Esophagus squamous epithelium (tissue), 5 donors: Measurements from ENCODE around the gene MTA1. TPM values are rescaled to one million over a fixed set of nuclear protein-coding genes. Genes with fewer than 3 reads are reported as not detected.

ENCODE experiments used
- DNase-seq: peaks from one replicate; lab custom pipeline; 2025; lab: John Stamatoyannopoulos, UW
- H3K27ac ChIP-seq, 4 donors: fragments of 200-600 bp; sonication (generic); one replicate each; pipeline ENCODE4 v1.5.1; 2016 to 2019; ENCODE audit warnings: mild to moderate bottlenecking in 1 of 4
- H3K27me3 ChIP-seq, 4 donors: fragments of 200-600 bp; sonication (generic); 1 replicate in 3 of 4; 2 replicates in 1 of 4; pipeline versions ENCODE4 v1.5.1 to v1.6.0; 2017 to 2021; ENCODE audit warnings: antibody characterized with exemption in 1 of 4
- H3K36me3 ChIP-seq, 3 donors: fragments of 200-600 bp; sonication (generic); one replicate each; pipeline ENCODE4 v1.5.1; 2016 to 2019
- H3K4me1 ChIP-seq, 3 donors: fragments of 200-600 bp; sonication (generic); one replicate each; pipeline ENCODE4 v1.5.1; 2017 to 2019
- H3K4me3 ChIP-seq, 4 donors: fragments of 200-600 bp; sonication (generic); 1 replicate in 3 of 4; 2 replicates in 1 of 4; pipeline ENCODE4 v1.5.1; 2016 to 2019; ENCODE audit warnings: mild to moderate bottlenecking in 2 of 4, moderate library complexity in 1 of 4
- H3K9me3 ChIP-seq, 3 donors: fragments of 200-600 bp; sonication (generic); one replicate each; pipeline ENCODE4 v1.5.1; 2016 to 2019
- CTCF ChIP-seq, 6 experiments: fragments of 450-650 bp in 4 of 6; fragments of 200-600 bp in 2 of 6; sonication (generic) in 2 of 6; IDR thresholded peaks; one replicate each; pipeline ENCODE4 v1.5.1; 2016 to 2019; ENCODE audit warnings: antibody characterized with exemption in 6 of 6, mild to moderate bottlenecking in 4 of 6, moderate library complexity in 4 of 6
- POLR2A ChIP-seq, 4 donors: fragments of 450-650 bp; IDR thresholded peaks; one replicate each; pipeline ENCODE4 v1.6.1; 2017; ENCODE audit warnings: antibody characterized with exemption in 4 of 4, mild to moderate bottlenecking in 4 of 4, moderate library complexity in 3 of 4
- WGBS, 2 donors: methylation state at CpG; one replicate each; pipeline ENCODE4 v1.1.5; 2018; 5-methylcytosine and 5-hydroxymethylcytosine counted together
- intact Hi-C: fragments of 100-400 bp; cut with DNase I; formaldehyde crosslinking; loops from one replicate; pipeline ENCODE4 v1.15.0; 2022
- total RNA-seq, 4 donors: library from RNA; depleted of rRNA; stranded (reverse); fragments of >200 nt; gene quantifications; one replicate each; pipeline ENCODE4 v1.1.0, GENCODE V29; 2016
- donor health status: DM: yes; HTN: yes; CAD: no.

MTA1 gene
- total RNA-seq, 4 donors from 2014 or later = 19.9 to 64.7 (median 39.6) TPM

GRCh38 chr14:105420101-105420973 is 710 bp downstream of the MTA1 start:
- Histone ChIP-seq H3K4me3 (peak overlapping the region; percentile 63 to 89 (median 76)), H3K9me3 (no peaks in the 10 kb centered on the region), H3K27ac (peak overlapping the region; percentile 77 to 87 (median 83)), H3K4me1 (peaks cover 33 to 47% (median 34%) of the 10 kb centered on the region in 3 donors), H3K36me3 (peaks cover 0 to 9% (median 0%) of the 10 kb centered on the region in 3 donors), H3K27me3 (no peaks in the 10 kb centered on the region)
- no peak for DNase-seq
- WGBS, 2 donors = 5% methylated on average over 12 of the region's 67 CpGs; no CpG with 5 or more reads in 1 of the 2 donors
- TF ChIP-seq CTCF (IDR thresholded peaks at IDR 0.05) (no peak), POLR2A (IDR thresholded peaks at IDR 0.05) (no peak)
- intact Hi-C loops = no loop called here

- TF ChIP-seq CTCF (IDR thresholded peaks at IDR 0.05) (no peak), POLR2A (IDR thresholded peaks at IDR 0.05) (no peak)
- H3K4me3 ChIP-seq = peak overlapping the region; percentile 63 to 89 (median 76)
- H3K9me3 ChIP-seq = no peaks in the 10 kb centered on the region
- 29 to 41% methylated on average over 7 to 9 of the region's 23 CpGs for WGBS, 2 donors
- intact Hi-C loops = no loop called here
- peaks cover 0 to 16% (median 0%) of the 10 kb centered on the region in 3 donors for H3K36me3 ChIP-seq
- peaks cover 31 to 42% (median 32%) of the 10 kb centered on the region in 3 donors for H3K4me1 ChIP-seq
- no peak for DNase-seq
- H3K27me3 ChIP-seq = no peaks in the 10 kb centered on the region
- H3K27ac ChIP-seq = peak overlapping the region; percentile 77 to 87 (median 83)
Measured at GRCh38 chr14:105420974-105421674, 1.5 kb downstream of the MTA1 start.

- WGBS, 2 donors = 33 to 66% methylated on average over 2 to 8 of the region's 32 CpGs
- TF ChIP-seq CTCF (IDR thresholded peaks at IDR 0.05) = no peak
- TF ChIP-seq POLR2A (IDR thresholded peaks at IDR 0.05) = no peak
- intact Hi-C loops = no loop called here
- H3K9me3 ChIP-seq = no peaks in the 10 kb centered on the region
- DNase-seq = no peak
- no peaks in the 10 kb centered on the region for H3K27me3 ChIP-seq
- peaks cover 0 to 24% (median 0%) of the 10 kb centered on the region in 3 donors for H3K36me3 ChIP-seq
- H3K27ac ChIP-seq = peak overlapping the region in 2 of 4 donors; percentile 37 to 87
- peaks cover 31 to 42% (median 32%) of the 10 kb centered on the region in 3 donors for H3K4me1 ChIP-seq
- H3K4me3 ChIP-seq = peak overlapping the region in 3 of 4 donors; percentile 70 to 89 (median 83)
Measured at GRCh38 chr14:105421723-105422615, 2.3 kb downstream of the MTA1 start.

- H3K9me3 ChIP-seq = no peaks in the 10 kb centered on the region
- no peak overlapping the region for H3K4me3 ChIP-seq
- no peak for DNase-seq
- no peaks in the 10 kb centered on the region for H3K27me3 ChIP-seq
- TF ChIP-seq CTCF (IDR thresholded peaks at IDR 0.05) (no peak), POLR2A (IDR thresholded peaks at IDR 0.05) (no peak)
- H3K4me1 ChIP-seq = peaks cover 31 to 42% (median 32%) of the 10 kb centered on the region in 3 donors
- peaks cover 0 to 33% (median 0%) of the 10 kb centered on the region in 3 donors for H3K36me3 ChIP-seq
- WGBS, 2 donors = 29 to 71% methylated on average over 2 to 16 of the region's 21 CpGs
- peak overlapping the region in 1 of 4 donors; percentile 87 for H3K27ac ChIP-seq
- intact Hi-C loops = no loop called here
Measured at GRCh38 chr14:105422695-105423487, 3.3 kb downstream of the MTA1 start.
